NB4 (cell line): ENCODE results near the gene THSD4.

Experiments used
- DNase-seq: peaks from one replicate; pipeline ENCODE4 v3.0.0; 2010; ENCODE audit warnings: low read depth
- H3K4me3 ChIP-seq: one replicate; pipeline ENCODE4 v1.5.1; 2011; ENCODE audit warnings: mild to moderate bottlenecking, low read depth, low read length, moderate library complexity
- MYC ChIP-seq: IDR thresholded peaks from 2 replicates; pipeline ENCODE4 v1.6.1; 2011; ENCODE audit warnings: low read depth, low read length
- POLR2A ChIP-seq: IDR thresholded peaks from 2 replicates; pipeline ENCODE4 v1.6.1; 2011; ENCODE audit warnings: mild to moderate bottlenecking; ENCODE audit not compliant: insufficient read length; ENCODE audit errors: extremely low read depth
- TF ChIP-seq, protein P1 (sequence below): IDR thresholded peaks from 2 replicates; pipeline ENCODE4 v1.6.1; 2011; ENCODE audit warnings: low read depth, low read length
- TF ChIP-seq, protein P2 (sequence below): IDR thresholded peaks from one replicate; pipeline ENCODE4 v1.5.1; 2012; ENCODE audit warnings: low read depth, low read length

THSD4 gene

DNA sequence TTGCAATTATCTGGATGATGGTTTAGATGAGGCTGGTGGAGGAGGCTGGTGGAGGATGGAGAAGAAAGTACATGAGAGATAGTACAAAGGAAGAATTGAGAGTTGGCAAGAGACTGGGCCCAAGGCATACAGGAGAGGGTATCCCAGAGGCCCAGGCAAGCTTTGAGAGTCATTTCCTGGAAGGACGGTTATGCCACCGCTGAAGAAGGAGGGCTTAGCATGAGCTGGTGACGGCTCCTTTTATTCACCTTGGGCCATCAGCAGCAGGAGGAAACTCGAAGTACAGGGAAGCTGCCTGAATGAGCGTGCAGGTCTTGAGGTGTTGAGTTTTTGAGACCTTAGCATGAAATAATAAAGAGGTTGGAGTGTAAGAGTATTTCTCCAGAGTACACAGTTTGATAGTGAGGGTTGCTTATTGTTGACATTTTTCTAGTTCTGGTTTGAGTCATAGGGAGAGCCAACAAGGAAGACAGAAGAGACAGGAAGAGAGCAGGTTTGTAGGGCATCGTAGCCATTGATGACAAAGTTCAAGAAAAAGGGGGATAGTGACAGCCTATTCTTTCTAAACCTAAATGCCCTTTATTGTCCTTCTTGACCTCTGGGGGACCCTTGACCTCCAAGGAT is 13.8 kb downstream of the THSD4 start:
- no peak overlapping the region for H3K4me3 ChIP-seq
- TF ChIP-seq, protein P1, sequence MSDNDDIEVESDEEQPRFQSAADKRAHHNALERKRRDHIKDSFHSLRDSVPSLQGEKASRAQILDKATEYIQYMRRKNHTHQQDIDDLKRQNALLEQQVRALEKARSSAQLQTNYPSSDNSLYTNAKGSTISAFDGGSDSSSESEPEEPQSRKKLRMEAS, result no peak
- TF ChIP-seq MYC, result no peak
- TF ChIP-seq, protein P2, sequence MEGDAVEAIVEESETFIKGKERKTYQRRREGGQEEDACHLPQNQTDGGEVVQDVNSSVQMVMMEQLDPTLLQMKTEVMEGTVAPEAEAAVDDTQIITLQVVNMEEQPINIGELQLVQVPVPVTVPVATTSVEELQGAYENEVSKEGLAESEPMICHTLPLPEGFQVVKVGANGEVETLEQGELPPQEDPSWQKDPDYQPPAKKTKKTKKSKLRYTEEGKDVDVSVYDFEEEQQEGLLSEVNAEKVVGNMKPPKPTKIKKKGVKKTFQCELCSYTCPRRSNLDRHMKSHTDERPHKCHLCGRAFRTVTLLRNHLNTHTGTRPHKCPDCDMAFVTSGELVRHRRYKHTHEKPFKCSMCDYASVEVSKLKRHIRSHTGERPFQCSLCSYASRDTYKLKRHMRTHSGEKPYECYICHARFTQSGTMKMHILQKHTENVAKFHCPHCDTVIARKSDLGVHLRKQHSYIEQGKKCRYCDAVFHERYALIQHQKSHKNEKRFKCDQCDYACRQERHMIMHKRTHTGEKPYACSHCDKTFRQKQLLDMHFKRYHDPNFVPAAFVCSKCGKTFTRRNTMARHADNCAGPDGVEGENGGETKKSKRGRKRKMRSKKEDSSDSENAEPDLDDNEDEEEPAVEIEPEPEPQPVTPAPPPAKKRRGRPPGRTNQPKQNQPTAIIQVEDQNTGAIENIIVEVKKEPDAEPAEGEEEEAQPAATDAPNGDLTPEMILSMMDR, result no peak
- no peak for TF ChIP-seq POLR2A
- DNase-seq, result no peak

DNA sequence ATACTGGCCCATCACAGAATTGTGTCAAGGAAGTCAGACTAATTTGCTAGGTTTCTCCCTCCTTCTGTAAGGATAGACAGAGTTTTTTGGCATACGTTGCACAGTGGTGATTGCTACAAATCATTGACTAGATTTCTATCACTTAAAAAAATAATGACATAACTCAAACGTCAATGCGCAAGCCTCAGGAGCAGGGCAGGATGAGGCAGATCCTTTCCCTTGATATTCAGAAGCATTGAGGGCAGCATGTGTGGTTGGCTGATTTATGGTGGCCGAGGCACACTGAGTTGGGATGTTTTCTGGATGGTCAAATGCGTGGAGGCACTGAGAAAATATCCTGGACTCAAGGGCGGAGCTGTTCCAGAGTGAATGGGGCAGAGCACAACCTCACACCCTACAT is 14.4 kb downstream of the THSD4 start:
- TF ChIP-seq, protein P2, result no peak
- no peak for TF ChIP-seq POLR2A
- TF ChIP-seq MYC, result no peak
- TF ChIP-seq, protein P1, result no peak
- H3K4me3 ChIP-seq, result no peak overlapping the region
- DNase-seq, result no peak

DNA sequence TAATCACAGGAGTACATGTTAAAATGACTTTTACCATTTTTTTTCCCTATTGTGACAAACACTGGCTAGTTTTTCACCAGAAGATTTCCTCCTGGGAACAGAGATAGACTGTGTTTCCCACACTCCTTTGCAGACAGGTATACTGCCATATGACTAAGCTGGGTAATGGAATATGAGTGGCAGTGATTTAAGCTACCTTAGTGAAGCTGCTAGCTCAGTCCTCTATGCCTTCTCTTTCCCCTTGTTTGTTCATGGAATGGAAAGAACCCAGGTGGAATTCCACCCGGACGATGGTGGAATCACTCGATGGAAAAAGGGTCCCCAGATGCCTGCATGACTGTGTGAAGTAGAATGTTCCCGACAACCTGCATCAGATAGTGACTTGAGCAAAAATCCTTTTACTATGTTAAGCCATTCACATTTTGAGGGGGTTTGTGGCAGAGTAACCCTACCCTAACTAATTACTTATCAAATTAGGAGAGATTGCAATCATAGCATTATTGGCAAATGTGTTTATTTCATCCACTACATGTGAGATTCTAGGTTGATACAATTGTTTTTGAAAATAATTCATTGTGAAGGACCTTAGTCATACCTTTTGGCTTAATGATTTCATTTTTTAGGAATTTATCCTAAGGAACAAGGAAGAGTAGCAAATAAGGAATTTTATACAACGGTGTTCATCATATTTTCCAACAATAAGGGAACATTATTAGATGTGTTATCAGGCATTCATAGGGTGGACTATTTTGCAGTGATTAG is 16.5 kb downstream of the THSD4 start:
- H3K4me3 ChIP-seq, result no peak overlapping the region
- TF ChIP-seq, protein P2, result no peak
- TF ChIP-seq, protein P1, result no peak
- TF ChIP-seq MYC, result no peak
- no peak for TF ChIP-seq POLR2A
- no peak for DNase-seq

DNA sequence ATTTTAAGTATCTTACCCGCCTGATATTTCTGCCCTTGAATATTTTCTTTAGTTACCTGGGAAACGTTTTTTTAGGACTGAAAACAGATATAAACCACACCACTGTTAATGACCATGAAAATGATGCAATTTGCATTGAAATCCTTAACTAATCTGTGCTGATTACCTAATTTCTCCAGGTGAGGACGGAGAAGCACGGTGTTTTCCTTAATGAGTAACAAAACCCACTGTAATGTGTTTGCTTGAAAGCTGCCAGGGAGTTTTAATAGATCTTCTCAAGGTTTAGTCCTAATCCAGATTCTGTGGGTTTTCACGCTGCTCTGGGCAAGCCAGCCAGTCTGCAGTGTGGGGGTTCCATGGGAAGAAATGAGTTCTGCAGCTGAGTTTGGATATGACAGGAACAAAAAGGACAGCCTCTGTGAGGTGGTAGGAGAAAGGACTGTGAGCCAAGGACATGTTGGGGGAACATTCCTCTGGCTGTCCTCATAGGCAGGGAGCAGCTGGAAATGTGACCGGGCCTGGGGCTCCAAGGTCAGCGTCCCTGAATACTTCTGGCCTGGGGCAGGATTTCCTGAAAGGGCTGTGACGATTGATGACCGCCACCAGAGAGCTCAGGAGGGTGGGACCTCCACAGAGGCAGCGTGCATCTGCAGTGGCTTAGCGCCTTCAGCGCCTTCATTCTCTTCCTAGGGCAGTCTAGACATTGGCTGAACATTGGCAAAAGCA is 18.6 kb downstream of the THSD4 start:
- no peak for DNase-seq
- TF ChIP-seq POLR2A (no peak), MYC (no peak)
- TF ChIP-seq, protein P2, result no peak
- TF ChIP-seq, protein P1, result no peak
- no peak overlapping the region for H3K4me3 ChIP-seq

DNA sequence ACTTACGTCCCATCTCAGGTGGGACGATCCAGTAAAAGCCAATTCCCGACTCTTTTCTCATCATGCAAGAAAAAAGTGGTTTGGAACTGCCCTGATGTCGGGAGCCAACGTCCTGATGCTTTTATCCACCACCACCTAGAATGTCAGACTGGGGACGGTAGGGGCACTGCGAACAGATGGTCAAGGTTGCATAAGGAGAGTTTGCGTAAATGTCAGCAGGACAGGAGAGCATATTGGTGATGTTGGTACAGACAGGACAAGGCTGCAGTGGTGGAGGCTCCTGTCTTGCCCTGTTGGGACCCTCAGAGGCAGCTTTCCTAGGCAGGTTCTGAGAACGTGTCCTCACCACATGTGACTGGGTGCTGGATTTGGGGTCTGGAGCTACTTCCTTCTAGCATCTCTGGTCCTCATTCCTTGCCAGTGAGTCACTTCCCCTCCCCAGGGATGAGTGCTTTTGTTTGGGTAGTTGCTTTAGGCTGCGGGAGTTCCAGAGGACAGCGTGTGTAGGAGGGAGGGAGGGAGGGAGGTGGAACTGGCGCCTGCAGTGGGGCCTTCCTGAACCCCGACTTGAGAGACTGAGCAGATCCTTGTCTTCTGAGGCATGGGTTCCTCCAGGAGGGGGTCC is 21.0 kb downstream of the THSD4 start:
- TF ChIP-seq, protein P2, result no peak
- TF ChIP-seq, protein P1, result no peak
- TF ChIP-seq MYC (no peak), POLR2A (no peak)
- no peak overlapping the region for H3K4me3 ChIP-seq
- peak; percentile 36 for DNase-seq
